Measurements from ENCODE around the gene NMT1.
A peak's percentile ranks its signal among the peaks of the same experiment; 100 is the strongest.

Gene NMT1

DNA sequence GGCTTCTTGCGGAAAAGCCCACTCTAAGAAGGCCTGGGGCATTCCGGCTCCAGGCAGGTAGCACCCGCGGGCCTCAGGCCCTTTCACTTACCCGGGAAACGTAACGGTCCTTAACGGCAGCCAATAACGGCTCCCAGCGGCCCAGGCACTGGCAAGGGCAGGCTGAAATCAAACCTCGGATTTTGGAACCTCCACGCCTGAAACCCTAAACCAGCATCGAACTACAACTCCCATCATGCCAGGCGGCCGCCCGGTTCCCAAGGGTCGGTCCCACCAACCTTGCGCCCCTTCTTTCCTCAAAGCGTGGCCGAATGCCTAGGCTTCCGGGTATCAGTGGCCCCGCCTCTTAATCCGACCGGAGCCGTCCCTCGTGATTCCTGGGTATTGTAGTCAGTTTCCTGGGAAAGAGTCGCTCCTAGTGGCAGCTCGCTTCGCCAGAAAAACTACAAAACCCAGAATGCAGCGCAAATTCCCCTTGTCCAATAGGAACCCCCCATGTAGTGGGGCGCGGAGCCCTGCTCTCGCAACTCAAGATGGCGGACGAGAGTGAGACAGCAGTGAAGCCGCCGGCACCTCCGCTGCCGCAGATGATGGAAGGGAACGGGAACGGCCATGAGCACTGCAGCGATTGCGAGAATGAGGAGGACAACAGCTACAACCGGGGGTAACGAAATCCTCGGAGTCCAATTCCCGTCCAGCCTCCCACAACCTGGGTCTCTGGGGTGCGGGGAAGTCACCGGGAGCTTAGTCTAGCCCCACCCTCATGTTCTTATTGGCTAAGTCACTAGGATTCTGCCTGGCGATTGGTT lies at the start of gene NMT1:
Gene NMT1 (plus strand): TSS at position 521 of the 809 bp plus-strand sequence. CDS start 13 bp downstream, at position 534.
- peak within 1 kb of the TSS; percentile 93 for H3K4me3 ChIP-seq (ENCODE audit: low read depth, low read length)
- peaks cover 0 to 3% of the 10 kb centered on the region in 2 experiments; a peak in 2 of 3 replicates for H3K36me3 ChIP-seq (ENCODE audit: control insufficient read depth in 2 of 2, insufficient read depth in 1 of 2, low read length in 2 of 2)
- ChIA-PET POLR2A (interaction anchor here (0.5 to 2.1 kb wide), 24 partner anchors 9 to 162 kb away, joined by 3 to 56 read pairs (median 4); partner anchors contain the start of genes DCAKD, EFTUD2, HEXIM1 and HEXIM2), CTCF (interaction anchor here (0.6 to 1.1 kb wide), 4 partner anchors 38 to 150 kb away, joined by 3 read pairs; no protein-coding TSS in a partner anchor)
- H3K4me1 ChIP-seq (ENCODE audit: control insufficient read depth, insufficient read depth, low read length), result peaks cover 13% of the 10 kb centered on the region
- no peaks in the 10 kb centered on the region for H3K9me3 ChIP-seq (ENCODE audit: control insufficient read depth, insufficient read depth, low read depth, low read length)
- H3K27ac ChIP-seq (ENCODE audit: extremely low read depth, low read depth, low read length), result peak within 1 kb of the TSS; percentile 82
- TF ChIP-seq ZNF324 (tag by site-specific recombination; IDR thresholded peaks at IDR 0.05) (0 out of 2 replicates have a peak, but pooled peaks have one; percentile 27), EGR2 (tag by site-specific recombination; IDR thresholded peaks at IDR 0.05; ENCODE audit: low read depth) (no peak), ZNF184 (tag by site-specific recombination; IDR thresholded peaks at IDR 0.05) (no peak), ZNF670 (tag by site-specific recombination; IDR thresholded peaks at IDR 0.05; ENCODE audit: low read depth) (no peak), ZNF529 (tag by site-specific recombination; IDR thresholded peaks at IDR 0.05; ENCODE audit: insufficient replicate concordance) (no peak), ZNF266 (tag by site-specific recombination; IDR thresholded peaks at IDR 0.05; ENCODE audit: low read depth) (no peak), ZNF404 (tag by site-specific recombination; IDR thresholded peaks at IDR 0.05) (no peak), HIC1 (tag by site-specific recombination; IDR thresholded peaks at IDR 0.05) (0 out of 2 replicates have a peak, but pooled peaks have one; percentile 30), ZNF692 (tag by site-specific recombination; IDR thresholded peaks at IDR 0.05) (peak; percentile 93), OSR2 (tag by site-specific recombination; IDR thresholded peaks at IDR 0.05) (no peak), KLF10 (tag by site-specific recombination; IDR thresholded peaks at IDR 0.05) (peak; percentile 82), ZNF585B (tag by site-specific recombination; IDR thresholded peaks at IDR 0.05) (no peak), ZNF37A (tag by site-specific recombination; IDR thresholded peaks at IDR 0.05) (no peak), ZIC2 (tag by site-specific recombination; IDR thresholded peaks at IDR 0.05) (no peak), ZBTB21 (tag by site-specific recombination; IDR thresholded peaks at IDR 0.05) (no peak), SP3 (tag by site-specific recombination; IDR thresholded peaks at IDR 0.05) (peak; percentile 99), SETDB1 (IDR thresholded peaks at IDR 0.05; ENCODE audit: insufficient read length, low read length) (no peak), ZNF501 (tag by site-specific recombination; IDR thresholded peaks at IDR 0.05) (peak; percentile 20; the same call in 1 of the 2 replicates), ZNF843 (tag by site-specific recombination; IDR thresholded peaks at IDR 0.05) (0 out of 2 replicates have a peak, but pooled peaks have one; percentile 4), ZNF777 (tag by site-specific recombination; IDR thresholded peaks at IDR 0.05; ENCODE audit: borderline replicate concordance) (no peak), HOXC10 (CRISPR knock-in tag; IDR thresholded peaks at IDR 0.05) (no peak), ZFP69B (tag by site-specific recombination; IDR thresholded peaks at IDR 0.05) (peak; percentile 94), SP2 (tag by site-specific recombination; IDR thresholded peaks at IDR 0.05) (peak; percentile 91), ZNF768 (tag by site-specific recombination; IDR thresholded peaks at IDR 0.05) (no peak), ZBTB8A (tag by site-specific recombination; IDR thresholded peaks at IDR 0.05) (peak; percentile 86)
- TF ChIP-seq, protein P1, sequence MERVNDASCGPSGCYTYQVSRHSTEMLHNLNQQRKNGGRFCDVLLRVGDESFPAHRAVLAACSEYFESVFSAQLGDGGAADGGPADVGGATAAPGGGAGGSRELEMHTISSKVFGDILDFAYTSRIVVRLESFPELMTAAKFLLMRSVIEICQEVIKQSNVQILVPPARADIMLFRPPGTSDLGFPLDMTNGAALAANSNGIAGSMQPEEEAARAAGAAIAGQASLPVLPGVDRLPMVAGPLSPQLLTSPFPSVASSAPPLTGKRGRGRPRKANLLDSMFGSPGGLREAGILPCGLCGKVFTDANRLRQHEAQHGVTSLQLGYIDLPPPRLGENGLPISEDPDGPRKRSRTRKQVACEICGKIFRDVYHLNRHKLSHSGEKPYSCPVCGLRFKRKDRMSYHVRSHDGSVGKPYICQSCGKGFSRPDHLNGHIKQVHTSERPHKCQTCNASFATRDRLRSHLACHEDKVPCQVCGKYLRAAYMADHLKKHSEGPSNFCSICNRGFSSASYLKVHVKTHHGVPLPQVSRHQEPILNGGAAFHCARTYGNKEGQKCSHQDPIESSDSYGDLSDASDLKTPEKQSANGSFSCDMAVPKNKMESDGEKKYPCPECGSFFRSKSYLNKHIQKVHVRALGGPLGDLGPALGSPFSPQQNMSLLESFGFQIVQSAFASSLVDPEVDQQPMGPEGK (tag by site-specific recombination; IDR thresholded peaks at IDR 0.05), result peak; percentile 63; the same call in 1 of the 2 replicates
- TF ChIP-seq, protein P2, sequence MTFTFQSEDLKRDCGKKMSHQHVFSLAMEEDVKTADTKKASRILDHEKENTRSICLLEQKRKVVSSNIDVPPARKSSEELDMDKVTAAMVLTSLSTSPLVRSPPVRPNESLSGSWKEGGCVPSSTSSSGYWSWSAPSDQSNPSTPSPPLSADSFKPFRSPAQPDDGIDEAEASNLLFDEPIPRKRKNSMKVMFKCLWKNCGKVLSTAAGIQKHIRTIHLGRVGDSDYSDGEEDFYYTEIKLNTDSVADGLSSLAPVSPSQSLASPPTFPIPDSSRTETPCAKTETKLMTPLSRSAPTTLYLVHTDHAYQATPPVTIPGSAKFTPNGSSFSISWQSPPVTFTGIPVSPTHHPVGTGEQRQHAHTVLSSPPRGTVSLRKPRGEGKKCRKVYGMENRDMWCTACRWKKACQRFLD (tag by site-specific recombination; IDR thresholded peaks at IDR 0.05), result no peak
- TF ChIP-seq, protein P3, sequence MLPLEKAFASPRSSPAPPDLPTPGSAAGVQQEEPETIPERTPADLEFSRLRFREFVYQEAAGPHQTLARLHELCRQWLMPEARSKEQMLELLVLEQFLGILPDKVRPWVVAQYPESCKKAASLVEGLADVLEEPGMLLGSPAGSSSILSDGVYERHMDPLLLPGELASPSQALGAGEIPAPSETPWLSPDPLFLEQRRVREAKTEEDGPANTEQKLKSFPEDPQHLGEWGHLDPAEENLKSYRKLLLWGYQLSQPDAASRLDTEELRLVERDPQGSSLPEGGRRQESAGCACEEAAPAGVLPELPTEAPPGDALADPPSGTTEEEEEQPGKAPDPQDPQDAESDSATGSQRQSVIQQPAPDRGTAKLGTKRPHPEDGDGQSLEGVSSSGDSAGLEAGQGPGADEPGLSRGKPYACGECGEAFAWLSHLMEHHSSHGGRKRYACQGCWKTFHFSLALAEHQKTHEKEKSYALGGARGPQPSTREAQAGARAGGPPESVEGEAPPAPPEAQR (tag by site-specific recombination; IDR thresholded peaks at IDR 0.05), result no peak
- TF ChIP-seq, protein P4, sequence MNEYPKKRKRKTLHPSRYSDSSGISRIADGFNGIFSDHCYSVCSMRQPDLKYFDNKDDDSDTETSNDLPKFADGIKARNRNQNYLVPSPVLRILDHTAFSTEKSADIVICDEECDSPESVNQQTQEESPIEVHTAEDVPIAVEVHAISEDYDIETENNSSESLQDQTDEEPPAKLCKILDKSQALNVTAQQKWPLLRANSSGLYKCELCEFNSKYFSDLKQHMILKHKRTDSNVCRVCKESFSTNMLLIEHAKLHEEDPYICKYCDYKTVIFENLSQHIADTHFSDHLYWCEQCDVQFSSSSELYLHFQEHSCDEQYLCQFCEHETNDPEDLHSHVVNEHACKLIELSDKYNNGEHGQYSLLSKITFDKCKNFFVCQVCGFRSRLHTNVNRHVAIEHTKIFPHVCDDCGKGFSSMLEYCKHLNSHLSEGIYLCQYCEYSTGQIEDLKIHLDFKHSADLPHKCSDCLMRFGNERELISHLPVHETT (tag by site-specific recombination; IDR thresholded peaks at IDR 0.05), result peak; percentile 56

All from HEK293 (cell line).